DOHH2 (cell line): ENCODE data around the gene NUMB.

Experiments used
- EZH2phosphoT487 ChIP-seq: fragments of 200-600 bp; sonication (generic); IDR thresholded peaks from 2 replicates; pipeline ENCODE4 v1.6.1; 2017; ENCODE audit warnings: borderline replicate concordance, mild to moderate bottlenecking, antibody characterized with exemption, low read length, moderate library complexity, mixed read lengths
- TF ChIP-seq, protein P1 (sequence below): fragments of 200-600 bp; sonication (generic); IDR thresholded peaks from one replicate; pipeline ENCODE4 v1.5.1; 2014; ENCODE audit warnings: antibody characterized with exemption, mild to moderate bottlenecking, low read depth, low read length; ENCODE audit not compliant: poor library complexity, severe bottlenecking

DNA sequence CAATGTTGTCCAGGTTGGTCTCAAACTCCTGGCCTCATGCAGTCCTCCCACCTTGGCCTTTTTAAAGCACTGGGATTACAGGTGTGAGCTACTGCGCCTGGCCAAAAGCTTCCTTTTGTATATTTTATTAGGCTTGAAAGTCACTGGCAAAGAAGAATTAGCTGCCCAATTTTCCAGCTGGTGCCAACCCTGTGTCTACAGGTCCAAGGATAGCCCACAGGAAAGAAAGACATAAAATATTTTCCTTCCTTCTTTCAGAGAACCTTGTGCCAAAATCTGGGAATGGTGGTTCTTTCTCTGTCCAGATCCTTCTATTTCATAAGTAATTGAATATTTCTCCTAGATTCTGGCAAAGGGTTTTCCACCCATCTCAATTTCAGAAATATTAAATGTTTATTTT is 84.1 kb downstream of the NUMB start:
- TF ChIP-seq, protein P1, sequence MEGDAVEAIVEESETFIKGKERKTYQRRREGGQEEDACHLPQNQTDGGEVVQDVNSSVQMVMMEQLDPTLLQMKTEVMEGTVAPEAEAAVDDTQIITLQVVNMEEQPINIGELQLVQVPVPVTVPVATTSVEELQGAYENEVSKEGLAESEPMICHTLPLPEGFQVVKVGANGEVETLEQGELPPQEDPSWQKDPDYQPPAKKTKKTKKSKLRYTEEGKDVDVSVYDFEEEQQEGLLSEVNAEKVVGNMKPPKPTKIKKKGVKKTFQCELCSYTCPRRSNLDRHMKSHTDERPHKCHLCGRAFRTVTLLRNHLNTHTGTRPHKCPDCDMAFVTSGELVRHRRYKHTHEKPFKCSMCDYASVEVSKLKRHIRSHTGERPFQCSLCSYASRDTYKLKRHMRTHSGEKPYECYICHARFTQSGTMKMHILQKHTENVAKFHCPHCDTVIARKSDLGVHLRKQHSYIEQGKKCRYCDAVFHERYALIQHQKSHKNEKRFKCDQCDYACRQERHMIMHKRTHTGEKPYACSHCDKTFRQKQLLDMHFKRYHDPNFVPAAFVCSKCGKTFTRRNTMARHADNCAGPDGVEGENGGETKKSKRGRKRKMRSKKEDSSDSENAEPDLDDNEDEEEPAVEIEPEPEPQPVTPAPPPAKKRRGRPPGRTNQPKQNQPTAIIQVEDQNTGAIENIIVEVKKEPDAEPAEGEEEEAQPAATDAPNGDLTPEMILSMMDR, result no peak
- TF ChIP-seq EZH2phosphoT487, result no peak
